DND-41 (cell line): ENCODE results near the gene CST6.

ENCODE experiments used
- ATAC-seq: fragments of 200-7000 bp; cut with Tn5 transposase; 3 replicates; pipeline ENCODE4 v1.9.1; 2021; ENCODE audit warnings: low read depth; ENCODE audit not compliant: insufficient read depth
- DNase-seq: peaks from one replicate; pipeline ENCODE4 v3.0.0-alpha.2; 2020
- H2AFZ ChIP-seq: 2 replicates; pipeline ENCODE4 v1.6.0; 2012; ENCODE audit warnings: low read depth, low read length
- H3K27ac ChIP-seq: 2 replicates; pipeline ENCODE4 v1.5.1; 2012; ENCODE audit warnings: low read length, inconsistent platforms
- H3K27me3 ChIP-seq: fragments of 200-600 bp; sonication (generic); 2 replicates; pipeline ENCODE4 v1.6.0; 2012; ENCODE audit warnings: low read length, mild to moderate bottlenecking, inconsistent platforms; ENCODE audit not compliant: insufficient read depth, poor library complexity
- H3K36me3 ChIP-seq: 2 replicates; pipeline ENCODE4 v1.5.1; 2012; ENCODE audit warnings: low read length, inconsistent platforms; ENCODE audit not compliant: insufficient read depth
- H3K4me1 ChIP-seq: 2 replicates; pipeline ENCODE4 v1.5.1; 2012; ENCODE audit warnings: mild to moderate bottlenecking, low read length; ENCODE audit not compliant: insufficient read depth
- H3K4me2 ChIP-seq: 2 replicates; pipeline ENCODE4 v1.6.0; 2012; ENCODE audit warnings: mild to moderate bottlenecking, moderate library complexity, low read length, inconsistent platforms; ENCODE audit not compliant: insufficient read depth
- H3K4me3 ChIP-seq, 2 experiments: fragments of 200-600 bp in 1 of 2; shearing (Covaris generic) in 1 of 2; 2 replicates each; pipeline ENCODE4 v1.5.1; 2012 to 2016; ENCODE audit warnings: inconsistent platforms in 2 of 2, low read length in 2 of 2, mild to moderate bottlenecking in 2 of 2, low read depth in 1 of 2, moderate library complexity in 1 of 2
- H3K79me2 ChIP-seq: 2 replicates; pipeline ENCODE4 v1.6.0; 2012; ENCODE audit warnings: low read length, inconsistent platforms; ENCODE audit not compliant: insufficient read depth
- H3K9ac ChIP-seq: 2 replicates; pipeline ENCODE4 v1.6.0; 2012; ENCODE audit warnings: low read depth, mild to moderate bottlenecking, inconsistent platforms, low read length, moderate library complexity
- H3K9me3 ChIP-seq: 2 replicates; pipeline ENCODE4 v1.5.1; 2012; ENCODE audit warnings: low read length, moderate library complexity, mild to moderate bottlenecking, inconsistent platforms; ENCODE audit not compliant: insufficient read depth, severe bottlenecking
- H4K20me1 ChIP-seq: 2 replicates; pipeline ENCODE4 v1.6.0; 2012; ENCODE audit warnings: low read length; ENCODE audit not compliant: insufficient read depth
- CTCF ChIP-seq: IDR thresholded peaks from 2 replicates; pipeline ENCODE4 v1.5.1; 2012; ENCODE audit warnings: borderline replicate concordance, low read length, moderate library complexity, mild to moderate bottlenecking; ENCODE audit not compliant: poor library complexity, severe bottlenecking; ENCODE audit errors: extremely low read depth
- EZH2 ChIP-seq: IDR thresholded peaks from 3 replicates; pipeline ENCODE4 v1.6.1; 2012; ENCODE audit warnings: borderline replicate concordance, low read depth, mild to moderate bottlenecking, moderate library complexity, low read length, inconsistent platforms; ENCODE audit not compliant: severe bottlenecking

Gene CST6

GRCh38 chr11:66052664-66052982, 40.8 kb downstream of the CST6 start:
- Histone ChIP-seq H3K27me3 (no peaks in the 10 kb centered on the region), H3K79me2 (peaks cover 38% of the 10 kb centered on the region), H3K27ac (peak overlapping the region; percentile 79), H3K36me3 (peaks cover 52% of the 10 kb centered on the region), H2AFZ (peak overlapping the region; percentile 97), H4K20me1 (peaks cover 15% of the 10 kb centered on the region; the same call in 1 of the 2 replicates), H3K9me3 (no peaks in the 10 kb centered on the region), H3K9ac (peak overlapping the region; percentile 77), H3K4me1 (peaks cover 32% of the 10 kb centered on the region), H3K4me2 (peak overlapping the region; percentile 97), H3K4me3 (peak overlapping the region; percentile 70 to 83)
- TF ChIP-seq EZH2 (no peak), CTCF (no peak)
- ATAC-seq (no peak), DNase-seq (no peak)

DNA sequence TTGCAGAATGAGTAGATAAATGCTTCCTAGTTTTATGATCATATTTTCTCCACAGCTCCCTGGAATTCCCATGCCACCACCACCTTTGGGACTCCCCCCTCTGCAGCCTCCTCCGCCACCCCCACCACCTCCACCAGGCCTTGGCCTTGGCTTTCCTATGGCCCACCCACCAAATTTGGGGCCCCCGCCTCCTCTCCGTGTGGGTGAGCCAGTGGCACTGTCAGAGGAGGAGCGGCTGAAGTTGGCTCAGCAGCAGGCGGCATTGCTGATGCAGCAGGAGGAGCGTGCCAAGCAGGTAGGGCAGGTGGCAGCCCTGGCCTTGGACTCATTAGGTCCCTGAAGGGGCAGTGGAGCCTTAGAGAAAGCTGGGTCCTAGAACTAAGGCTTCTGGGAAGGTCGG, 43.2 kb downstream of the CST6 start:
- H2AFZ ChIP-seq: no peak overlapping the region
- H3K27me3 ChIP-seq: no peaks in the 10 kb centered on the region
- no peak overlapping the region for H3K9ac ChIP-seq
- H3K36me3 ChIP-seq: peaks cover 74% of the 10 kb centered on the region
- H3K27ac ChIP-seq: no peak overlapping the region
- no peaks in the 10 kb centered on the region for H3K9me3 ChIP-seq
- H3K79me2 ChIP-seq: peaks cover 42% of the 10 kb centered on the region
- no peak for TF ChIP-seq EZH2
- TF ChIP-seq CTCF: no peak
- H3K4me2 ChIP-seq: no peak overlapping the region; the same call in 1 of the 2 replicates
- H3K4me1 ChIP-seq: peaks cover 32% of the 10 kb centered on the region
- DNase-seq: no peak
- H3K4me3 ChIP-seq: no peak overlapping the region
- peaks cover 23% of the 10 kb centered on the region; the same call in 1 of the 2 replicates for H4K20me1 ChIP-seq
- no peak for ATAC-seq

- Histone ChIP-seq H3K9ac (no peak overlapping the region), H3K27ac (no peak overlapping the region), H3K36me3 (peaks cover 89% of the 10 kb centered on the region), H3K79me2 (peaks cover 47% of the 10 kb centered on the region), H3K4me1 (peaks cover 22% of the 10 kb centered on the region), H3K27me3 (no peaks in the 10 kb centered on the region), H2AFZ (no peak overlapping the region), H3K4me2 (no peak overlapping the region), H4K20me1 (peaks cover 26% of the 10 kb centered on the region; the same call in 1 of the 2 replicates), H3K4me3 (no peak overlapping the region), H3K9me3 (no peaks in the 10 kb centered on the region)
- ATAC-seq: no peak
- no peak for TF ChIP-seq CTCF
- no peak for TF ChIP-seq EZH2
- DNase-seq: no peak
Measured at GRCh38 chr11:66056501-66056900, 44.7 kb downstream of the CST6 start.

GRCh38 chr11:66059966-66060680, 48.3 kb downstream of the CST6 start:
- no peak overlapping the region for H3K4me2 ChIP-seq
- H3K9me3 ChIP-seq: no peaks in the 10 kb centered on the region
- no peak for TF ChIP-seq CTCF
- no peak for TF ChIP-seq EZH2
- no peak overlapping the region for H2AFZ ChIP-seq
- H4K20me1 ChIP-seq: peaks cover 15% of the 10 kb centered on the region; the same call in 1 of the 2 replicates
- H3K4me1 ChIP-seq: peaks cover 2% of the 10 kb centered on the region; the same call in 1 of the 2 replicates
- ATAC-seq (no peak), DNase-seq (no peak)
- H3K27me3 ChIP-seq: no peaks in the 10 kb centered on the region
- peaks cover 43% of the 10 kb centered on the region for H3K79me2 ChIP-seq
- H3K9ac ChIP-seq: no peak overlapping the region
- H3K4me3 ChIP-seq: no peak overlapping the region
- H3K27ac ChIP-seq: no peak overlapping the region
- peaks cover 97% of the 10 kb centered on the region for H3K36me3 ChIP-seq
